Naive thymus-derived CD4-positive, alpha-beta T cell (primary cell): ENCODE results near the gene FAM185A. TPM values are rescaled to one million over a fixed set of nuclear protein-coding genes. Genes with fewer than 3 reads are reported as not detected.
"Not testable (repeated sequence)": the region's sequence is repeated elsewhere in the genome, so short reads cannot be mapped to it uniquely, and the experiment has no call there.

ENCODE experiments used
- ATAC-seq: fragments of 150-1000 bp; cut with Tn5 transposase; 2 replicates; pipeline ENCODE4 v1.10.0; 2021; ENCODE audit warnings: mild to moderate bottlenecking, moderate library complexity
- CTCF ChIA-PET: fragments of 350-600 bp; sonication (Branson Sonifier 250); formaldehyde crosslinking; loops from one replicate; lab custom pipeline; 2021; ENCODE audit warnings: antibody characterized with exemption; lab: Charles Lee
- POLR2A ChIA-PET: fragments of 350-600 bp; sonication (Branson Sonifier 250); formaldehyde crosslinking; loops from one replicate; lab custom pipeline; 2021; ENCODE audit warnings: antibody characterized with exemption, inconsistent platforms; lab: Charles Lee
- DNase-seq, 9 donors: peaks; one replicate each; pipeline versions ENCODE4 v3.0.0 to v3.0.0-alpha.2; 2020 to 2022; ENCODE audit warnings: mixed read lengths in 1 of 9
- H3K27ac ChIP-seq: one replicate; pipeline ENCODE4 v1.7.0; 2013; ENCODE audit warnings: mild to moderate bottlenecking, low read depth, low read length, moderate library complexity
- H3K27me3 ChIP-seq, 2 donors: one replicate each; pipeline ENCODE4 v1.7.0; 2013; ENCODE audit warnings: low read length in 2 of 2, mild to moderate bottlenecking in 2 of 2, moderate library complexity in 2 of 2; ENCODE audit not compliant: control insufficient read depth in 2 of 2, insufficient read depth in 2 of 2
- H3K36me3 ChIP-seq, 3 experiments: 1 replicate in 2 of 3; 2 replicates in 1 of 3; pipeline ENCODE4 v1.7.0; 2013; ENCODE audit warnings: low read length in 3 of 3, mild to moderate bottlenecking in 3 of 3, moderate library complexity in 1 of 3; ENCODE audit not compliant: insufficient read depth in 3 of 3, control insufficient read depth in 2 of 3
- H3K4me1 ChIP-seq, 2 donors: one replicate each; pipeline ENCODE4 v1.7.0; 2013; ENCODE audit warnings: low read length in 2 of 2, mild to moderate bottlenecking in 2 of 2, moderate library complexity in 1 of 2; ENCODE audit not compliant: control insufficient read depth in 2 of 2, insufficient read depth in 2 of 2
- H3K4me3 ChIP-seq: 2 replicates; pipeline ENCODE4 v1.7.0; 2013; ENCODE audit warnings: mild to moderate bottlenecking, low read length
- H3K9me3 ChIP-seq, 3 experiments: 1 replicate in 2 of 3; 2 replicates in 1 of 3; pipeline ENCODE4 v1.7.0; 2013; ENCODE audit warnings: low read length in 3 of 3; ENCODE audit not compliant: control insufficient read depth in 2 of 3
- H3K27ac Mint-ChIP-seq, 9 donors: one replicate each; pipeline ENCODE4 v1.8.0; 2020 to 2022; ENCODE audit warnings: mixed read lengths in 9 of 9, mild to moderate bottlenecking in 8 of 9, moderate library complexity in 5 of 9, inconsistent platforms in 2 of 9
- H3K27me3 Mint-ChIP-seq, 5 donors: one replicate each; pipeline ENCODE4 v1.8.0; 2021 to 2022; ENCODE audit warnings: mixed read lengths in 5 of 5, mild to moderate bottlenecking in 1 of 5
- H3K36me3 Mint-ChIP-seq, 5 donors: one replicate each; pipeline ENCODE4 v1.8.0; 2020 to 2022; ENCODE audit warnings: mixed read lengths in 5 of 5, mild to moderate bottlenecking in 3 of 5, inconsistent platforms in 1 of 5
- H3K4me1 Mint-ChIP-seq, 7 donors: one replicate each; pipeline ENCODE4 v1.8.0; 2020 to 2022; ENCODE audit warnings: mixed read lengths in 7 of 7, mild to moderate bottlenecking in 3 of 7, inconsistent platforms in 1 of 7
- H3K4me3 Mint-ChIP-seq, 10 donors: one replicate each; pipeline ENCODE4 v1.8.0; 2020 to 2022; ENCODE audit warnings: mild to moderate bottlenecking in 10 of 10, mixed read lengths in 10 of 10, moderate library complexity in 6 of 10, inconsistent platforms in 2 of 10
- H3K9me3 Mint-ChIP-seq, 11 donors: one replicate each; pipeline ENCODE4 v1.8.0; 2020 to 2022; ENCODE audit warnings: mixed read lengths in 11 of 11, mild to moderate bottlenecking in 4 of 11, inconsistent platforms in 1 of 11, moderate library complexity in 1 of 11
- intact Hi-C, 2 donors: fragments of 100-400 bp; cut with micrococcal nuclease; formaldehyde crosslinking; loops; one replicate each; pipeline ENCODE4 v1.15.1; 2023
- polyA plus RNA-seq, 2 donors: library from polyadenylated mRNA; unstranded; fragments of 300-500 nt; fragmentation: Illumina TruSeq; gene quantifications; one replicate each; pipeline ENCODE4 v1.2.3, GENCODE V29; 2021
- total RNA-seq, 6 experiments: library from RNA in 5 of 6; stranded (reverse) in 5 of 6; gene quantifications; 1 replicate in 5 of 6; 2 replicates in 1 of 6; pipeline ENCODE4 v1.2.3 and lab custom pipeline; 2021 to 2026

FAM185A gene
- total and polyA plus RNA-seq, 7 experiments from 2014 or later: 6.2 to 12.8 (median 8.0) TPM

GRCh38 chr7:102836977-102837376 is 88.2 kb downstream of the FAM185A start:
- no peak for DNase-seq
- intact Hi-C loops: no loop called here
- ChIA-PET POLR2A (no interaction called here), CTCF (interaction anchor here (0.9 kb wide), 1 partner anchor 9 kb away, joined by 3 read pairs; no protein-coding TSS in a partner anchor)
- H3K27me3 Mint-ChIP-seq: peaks cover 0 to 4% (median 0%) of the 10 kb centered on the region in 5 donors
- Histone ChIP-seq H3K4me1 (no peaks in the 10 kb centered on the region), H3K4me3 (no peak overlapping the region), H3K27me3 (no peaks in the 10 kb centered on the region), H3K9me3 (no peaks in the 10 kb centered on the region), H3K36me3 (no peaks in the 10 kb centered on the region), H3K27ac (no peak overlapping the region)
- H3K4me1 Mint-ChIP-seq: peaks cover 0 to 7% (median 0%) of the 10 kb centered on the region in 7 donors
- peaks cover 6 to 31% (median 15%) of the 10 kb centered on the region in 5 donors for H3K36me3 Mint-ChIP-seq
- no peak overlapping the region for H3K4me3 Mint-ChIP-seq
- ATAC-seq: no peak
- no peak overlapping the region for H3K27ac Mint-ChIP-seq
- H3K9me3 Mint-ChIP-seq: no peaks in the 10 kb centered on the region

- Mint-ChIP-seq H3K4me1 (peaks cover 0 to 7% (median 0%) of the 10 kb centered on the region in 7 donors), H3K36me3 (peaks cover 6 to 29% (median 15%) of the 10 kb centered on the region in 5 donors), H3K4me3 (no peak overlapping the region), H3K9me3 (no peaks in the 10 kb centered on the region), H3K27me3 (peaks cover 0 to 4% (median 0%) of the 10 kb centered on the region in 5 donors), H3K27ac (peak overlapping the region in 1 of 9 donors; percentile 16)
- POLR2A ChIA-PET: no interaction called here
- Histone ChIP-seq H3K27me3 (no peaks in the 10 kb centered on the region), H3K4me1 (no peaks in the 10 kb centered on the region), H3K4me3 (no peak overlapping the region), H3K36me3 (no peaks in the 10 kb centered on the region), H3K27ac (no peak overlapping the region), H3K9me3 (no peaks in the 10 kb centered on the region)
- DNase-seq: no peak
- no peak for ATAC-seq
- CTCF ChIA-PET: interaction anchor here (0.9 kb wide), 1 partner anchor 8 kb away, joined by 3 read pairs; no protein-coding TSS in a partner anchor
- intact Hi-C loops: no loop called here
Observed at GRCh38 chr7:102837802-102838201, 89.0 kb downstream of the FAM185A start.

- H3K36me3 Mint-ChIP-seq: peaks cover 6 to 29% (median 15%) of the 10 kb centered on the region in 5 donors
- H3K27me3 ChIP-seq, CTCF ChIA-PET, H3K9me3 ChIP-seq, ATAC-seq, H3K9me3 Mint-ChIP-seq, H3K4me1 Mint-ChIP-seq, H3K4me3 Mint-ChIP-seq, H3K4me1 ChIP-seq, H3K27ac Mint-ChIP-seq, H3K36me3 ChIP-seq, DNase-seq, H3K4me3 ChIP-seq, H3K27me3 Mint-ChIP-seq, H3K27ac ChIP-seq, POLR2A ChIA-PET, intact Hi-C loops: not testable (repeated sequence)
Observed at GRCh38 chr7:102838572-102839101, 89.8 kb downstream of the FAM185A start.

- ATAC-seq: no peak
Observed at GRCh38 chr7:102840404-102840803, 91.6 kb downstream of the FAM185A start.

GRCh38 chr7:102841290-102841689 is 92.5 kb downstream of the FAM185A start:
- DNase-seq (no peak), ATAC-seq (no peak)
- no peaks in the 10 kb centered on the region for H3K27me3 ChIP-seq
- Mint-ChIP-seq H3K4me3 (no peak overlapping the region), H3K36me3 (peaks cover 6 to 24% (median 15%) of the 10 kb centered on the region in 5 donors), H3K27ac (no peak overlapping the region), H3K27me3 (peaks cover 0 to 8% (median 0%) of the 10 kb centered on the region in 5 donors), H3K9me3 (no peaks in the 10 kb centered on the region), H3K4me1 (no peaks in the 10 kb centered on the region)
- CTCF ChIA-PET: no interaction called here
- POLR2A ChIA-PET: no interaction called here
- no peak overlapping the region for H3K27ac ChIP-seq
- H3K9me3 ChIP-seq: no peaks in the 10 kb centered on the region
- no peak overlapping the region for H3K4me3 ChIP-seq
- no peaks in the 10 kb centered on the region for H3K4me1 ChIP-seq
- intact Hi-C loops: no loop called here
- no peaks in the 10 kb centered on the region for H3K36me3 ChIP-seq

More at GRCh38 chr7:102840404-102840803, 91.6 kb downstream of the FAM185A start:
- no peak for DNase-seq
- Histone ChIP-seq H3K27me3 (no peaks in the 10 kb centered on the region), H3K4me1 (no peaks in the 10 kb centered on the region), H3K36me3 (no peaks in the 10 kb centered on the region), H3K4me3 (no peak overlapping the region), H3K27ac (no peak overlapping the region), H3K9me3 (no peaks in the 10 kb centered on the region)
- no peaks in the 10 kb centered on the region for H3K9me3 Mint-ChIP-seq
- CTCF ChIA-PET: no interaction called here
- H3K4me1 Mint-ChIP-seq: no peaks in the 10 kb centered on the region
- no peak overlapping the region for H3K27ac Mint-ChIP-seq
- POLR2A ChIA-PET: no interaction called here
- intact Hi-C loops: no loop called here
- H3K4me3 Mint-ChIP-seq: no peak overlapping the region
- peaks cover 0 to 4% (median 0%) of the 10 kb centered on the region in 5 donors for H3K27me3 Mint-ChIP-seq
- H3K36me3 Mint-ChIP-seq: peaks cover 6 to 29% (median 15%) of the 10 kb centered on the region in 5 donors

GRCh38 chr7:102842284-102842683 is 93.5 kb downstream of the FAM185A start:
- H3K27ac Mint-ChIP-seq: no peak overlapping the region
- H3K9me3 Mint-ChIP-seq: no peaks in the 10 kb centered on the region
- H3K36me3 Mint-ChIP-seq: peaks cover 0 to 17% (median 9%) of the 10 kb centered on the region in 5 donors
- no peaks in the 10 kb centered on the region for H3K4me1 Mint-ChIP-seq
- H3K27me3 ChIP-seq: no peaks in the 10 kb centered on the region
- no peak for DNase-seq
- CTCF ChIA-PET: no interaction called here
- H3K4me3 ChIP-seq: no peak overlapping the region
- H3K4me1 ChIP-seq: no peaks in the 10 kb centered on the region
- POLR2A ChIA-PET: no interaction called here
- intact Hi-C loops: no loop called here
- H3K4me3 Mint-ChIP-seq: no peak overlapping the region
- ATAC-seq: no peak
- no peaks in the 10 kb centered on the region for H3K36me3 ChIP-seq
- peaks cover 0 to 8% (median 0%) of the 10 kb centered on the region in 5 donors for H3K27me3 Mint-ChIP-seq
- H3K9me3 ChIP-seq: no peaks in the 10 kb centered on the region
- no peak overlapping the region for H3K27ac ChIP-seq

- Histone ChIP-seq H3K36me3 (no peaks in the 10 kb centered on the region), H3K4me1 (no peaks in the 10 kb centered on the region), H3K4me3 (no peak overlapping the region), H3K9me3 (no peaks in the 10 kb centered on the region), H3K27me3 (no peaks in the 10 kb centered on the region), H3K27ac (no peak overlapping the region)
- H3K27me3 Mint-ChIP-seq: peaks cover 0 to 8% (median 0%) of the 10 kb centered on the region in 5 donors
- peak; percentile 14 for ATAC-seq
- peaks cover 0 to 6% (median 2%) of the 10 kb centered on the region in 5 donors for H3K36me3 Mint-ChIP-seq
- intact Hi-C loops: no loop called here
- DNase-seq: no peak
- ChIA-PET CTCF (no interaction called here), POLR2A (no interaction called here)
- no peak overlapping the region for H3K4me3 Mint-ChIP-seq
- H3K27ac Mint-ChIP-seq: no peak overlapping the region
- H3K4me1 Mint-ChIP-seq: no peaks in the 10 kb centered on the region
- no peaks in the 10 kb centered on the region for H3K9me3 Mint-ChIP-seq
Observed at GRCh38 chr7:102843850-102844249, 95.1 kb downstream of the FAM185A start.
